Measurements from ENCODE around the gene HES4. TPM values are rescaled to one million over a fixed set of nuclear protein-coding genes. Genes with fewer than 3 reads are reported as not detected.
A peak's percentile ranks its signal among the peaks of the same experiment; 100 is the strongest.

HES4 gene
- total and polyA plus RNA-seq, 2 of the 13 experiments (the other 11 are each of a cell fraction or from before 2014, with no cell fraction given): 8.8 to 10.6 TPM

DNA sequence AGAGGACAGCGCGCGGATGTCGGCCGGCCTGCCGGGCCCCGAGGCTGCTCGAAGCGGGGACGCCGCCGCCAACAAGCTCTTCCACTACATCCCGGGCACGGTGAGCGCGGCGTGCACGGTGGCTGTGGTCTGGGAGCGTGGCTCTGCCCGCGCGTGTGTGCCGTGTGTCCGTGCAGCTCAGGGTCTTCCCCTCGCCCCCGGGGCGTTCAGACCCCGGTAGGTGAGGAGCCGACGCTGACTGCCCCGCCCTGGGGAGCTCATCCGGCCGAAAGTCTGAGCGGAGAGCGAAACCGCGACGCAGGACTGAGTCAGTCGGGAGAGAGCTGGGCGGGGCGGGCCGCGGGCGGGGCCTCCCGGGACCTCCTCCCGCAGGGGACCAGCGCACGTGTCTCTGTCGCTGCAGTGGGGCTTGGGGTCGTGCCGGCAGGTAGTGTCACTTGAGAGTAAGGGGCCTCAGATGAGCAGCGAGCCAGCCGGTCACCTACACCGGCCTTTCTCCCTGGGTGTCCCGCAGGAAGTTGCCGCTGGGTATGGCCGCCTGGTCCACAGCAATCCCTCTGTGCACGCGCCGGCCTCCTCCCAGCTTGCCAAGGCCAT, 33.1 kb downstream of the HES4 start (continued):
- TF ChIP-seq, protein P1, sequence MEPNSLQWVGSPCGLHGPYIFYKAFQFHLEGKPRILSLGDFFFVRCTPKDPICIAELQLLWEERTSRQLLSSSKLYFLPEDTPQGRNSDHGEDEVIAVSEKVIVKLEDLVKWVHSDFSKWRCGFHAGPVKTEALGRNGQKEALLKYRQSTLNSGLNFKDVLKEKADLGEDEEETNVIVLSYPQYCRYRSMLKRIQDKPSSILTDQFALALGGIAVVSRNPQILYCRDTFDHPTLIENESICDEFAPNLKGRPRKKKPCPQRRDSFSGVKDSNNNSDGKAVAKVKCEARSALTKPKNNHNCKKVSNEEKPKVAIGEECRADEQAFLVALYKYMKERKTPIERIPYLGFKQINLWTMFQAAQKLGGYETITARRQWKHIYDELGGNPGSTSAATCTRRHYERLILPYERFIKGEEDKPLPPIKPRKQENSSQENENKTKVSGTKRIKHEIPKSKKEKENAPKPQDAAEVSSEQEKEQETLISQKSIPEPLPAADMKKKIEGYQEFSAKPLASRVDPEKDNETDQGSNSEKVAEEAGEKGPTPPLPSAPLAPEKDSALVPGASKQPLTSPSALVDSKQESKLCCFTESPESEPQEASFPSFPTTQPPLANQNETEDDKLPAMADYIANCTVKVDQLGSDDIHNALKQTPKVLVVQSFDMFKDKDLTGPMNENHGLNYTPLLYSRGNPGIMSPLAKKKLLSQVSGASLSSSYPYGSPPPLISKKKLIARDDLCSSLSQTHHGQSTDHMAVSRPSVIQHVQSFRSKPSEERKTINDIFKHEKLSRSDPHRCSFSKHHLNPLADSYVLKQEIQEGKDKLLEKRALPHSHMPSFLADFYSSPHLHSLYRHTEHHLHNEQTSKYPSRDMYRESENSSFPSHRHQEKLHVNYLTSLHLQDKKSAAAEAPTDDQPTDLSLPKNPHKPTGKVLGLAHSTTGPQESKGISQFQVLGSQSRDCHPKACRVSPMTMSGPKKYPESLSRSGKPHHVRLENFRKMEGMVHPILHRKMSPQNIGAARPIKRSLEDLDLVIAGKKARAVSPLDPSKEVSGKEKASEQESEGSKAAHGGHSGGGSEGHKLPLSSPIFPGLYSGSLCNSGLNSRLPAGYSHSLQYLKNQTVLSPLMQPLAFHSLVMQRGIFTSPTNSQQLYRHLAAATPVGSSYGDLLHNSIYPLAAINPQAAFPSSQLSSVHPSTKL (CRISPR knock-in tag; IDR thresholded peaks at IDR 0.05): peak; percentile 7; the same call in 1 of the 2 replicates
- TF ChIP-seq ZNF124 (CRISPR knock-in tag; IDR thresholded peaks at IDR 0.05): no peak
- peak; percentile 68 for TF ChIP-seq HOXA3 (CRISPR knock-in tag; IDR thresholded peaks at IDR 0.05)
- TF ChIP-seq, protein P2, sequence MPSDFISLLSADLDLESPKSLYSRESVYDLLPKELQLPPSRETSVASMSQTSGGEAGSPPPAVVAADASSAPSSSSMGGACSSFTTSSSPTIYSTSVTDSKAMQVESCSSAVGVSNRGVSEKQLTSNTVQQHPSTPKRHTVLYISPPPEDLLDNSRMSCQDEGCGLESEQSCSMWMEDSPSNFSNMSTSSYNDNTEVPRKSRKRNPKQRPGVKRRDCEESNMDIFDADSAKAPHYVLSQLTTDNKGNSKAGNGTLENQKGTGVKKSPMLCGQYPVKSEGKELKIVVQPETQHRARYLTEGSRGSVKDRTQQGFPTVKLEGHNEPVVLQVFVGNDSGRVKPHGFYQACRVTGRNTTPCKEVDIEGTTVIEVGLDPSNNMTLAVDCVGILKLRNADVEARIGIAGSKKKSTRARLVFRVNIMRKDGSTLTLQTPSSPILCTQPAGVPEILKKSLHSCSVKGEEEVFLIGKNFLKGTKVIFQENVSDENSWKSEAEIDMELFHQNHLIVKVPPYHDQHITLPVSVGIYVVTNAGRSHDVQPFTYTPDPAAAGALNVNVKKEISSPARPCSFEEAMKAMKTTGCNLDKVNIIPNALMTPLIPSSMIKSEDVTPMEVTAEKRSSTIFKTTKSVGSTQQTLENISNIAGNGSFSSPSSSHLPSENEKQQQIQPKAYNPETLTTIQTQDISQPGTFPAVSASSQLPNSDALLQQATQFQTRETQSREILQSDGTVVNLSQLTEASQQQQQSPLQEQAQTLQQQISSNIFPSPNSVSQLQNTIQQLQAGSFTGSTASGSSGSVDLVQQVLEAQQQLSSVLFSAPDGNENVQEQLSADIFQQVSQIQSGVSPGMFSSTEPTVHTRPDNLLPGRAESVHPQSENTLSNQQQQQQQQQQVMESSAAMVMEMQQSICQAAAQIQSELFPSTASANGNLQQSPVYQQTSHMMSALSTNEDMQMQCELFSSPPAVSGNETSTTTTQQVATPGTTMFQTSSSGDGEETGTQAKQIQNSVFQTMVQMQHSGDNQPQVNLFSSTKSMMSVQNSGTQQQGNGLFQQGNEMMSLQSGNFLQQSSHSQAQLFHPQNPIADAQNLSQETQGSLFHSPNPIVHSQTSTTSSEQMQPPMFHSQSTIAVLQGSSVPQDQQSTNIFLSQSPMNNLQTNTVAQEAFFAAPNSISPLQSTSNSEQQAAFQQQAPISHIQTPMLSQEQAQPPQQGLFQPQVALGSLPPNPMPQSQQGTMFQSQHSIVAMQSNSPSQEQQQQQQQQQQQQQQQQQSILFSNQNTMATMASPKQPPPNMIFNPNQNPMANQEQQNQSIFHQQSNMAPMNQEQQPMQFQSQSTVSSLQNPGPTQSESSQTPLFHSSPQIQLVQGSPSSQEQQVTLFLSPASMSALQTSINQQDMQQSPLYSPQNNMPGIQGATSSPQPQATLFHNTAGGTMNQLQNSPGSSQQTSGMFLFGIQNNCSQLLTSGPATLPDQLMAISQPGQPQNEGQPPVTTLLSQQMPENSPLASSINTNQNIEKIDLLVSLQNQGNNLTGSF (CRISPR knock-in tag; IDR thresholded peaks at IDR 0.05): peak; percentile 45; the same call in 1 of the 2 replicates
- no peak for TF ChIP-seq GTF2F1 (IDR thresholded peaks at IDR 0.05; ENCODE audit: low read length)
- TF ChIP-seq, protein P3, sequence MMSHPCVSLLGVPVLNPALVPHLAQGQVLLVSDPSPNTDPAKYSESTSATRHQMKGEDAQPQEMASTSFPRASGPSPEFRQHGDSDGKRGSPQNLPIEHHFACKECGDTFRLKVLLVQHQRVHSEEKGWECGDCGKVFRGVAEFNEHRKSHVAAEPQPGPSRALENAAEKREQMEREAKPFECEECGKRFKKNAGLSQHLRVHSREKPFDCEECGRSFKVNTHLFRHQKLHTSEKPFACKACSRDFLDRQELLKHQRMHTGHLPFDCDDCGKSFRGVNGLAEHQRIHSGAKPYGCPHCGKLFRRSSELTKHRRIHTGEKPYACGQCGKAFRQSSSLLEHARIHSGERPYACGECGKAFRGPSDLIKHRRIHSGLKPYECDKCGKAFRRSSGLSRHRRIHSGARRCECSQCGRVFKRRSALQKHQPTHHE (CRISPR knock-in tag; IDR thresholded peaks at IDR 0.05; ENCODE audit: borderline replicate concordance): 0 out of 2 replicates have a peak, but pooled peaks have one; percentile 14
- no peak for TF ChIP-seq ZNF703 (CRISPR knock-in tag; IDR thresholded peaks at IDR 0.05; ENCODE audit: borderline replicate concordance)
- 0 out of 2 replicates have a peak, but pooled peaks have one; percentile 18 for TF ChIP-seq FOXO1 (CRISPR knock-in tag; IDR thresholded peaks at IDR 0.05)
- no peak for TF ChIP-seq ZSCAN20 (CRISPR knock-in tag; IDR thresholded peaks at IDR 0.05; ENCODE audit: borderline replicate concordance)
- 0 out of 2 replicates have a peak, but pooled peaks have one; percentile 34 for TF ChIP-seq WIZ (CRISPR knock-in tag; IDR thresholded peaks at IDR 0.05)
- TF ChIP-seq, protein P4, sequence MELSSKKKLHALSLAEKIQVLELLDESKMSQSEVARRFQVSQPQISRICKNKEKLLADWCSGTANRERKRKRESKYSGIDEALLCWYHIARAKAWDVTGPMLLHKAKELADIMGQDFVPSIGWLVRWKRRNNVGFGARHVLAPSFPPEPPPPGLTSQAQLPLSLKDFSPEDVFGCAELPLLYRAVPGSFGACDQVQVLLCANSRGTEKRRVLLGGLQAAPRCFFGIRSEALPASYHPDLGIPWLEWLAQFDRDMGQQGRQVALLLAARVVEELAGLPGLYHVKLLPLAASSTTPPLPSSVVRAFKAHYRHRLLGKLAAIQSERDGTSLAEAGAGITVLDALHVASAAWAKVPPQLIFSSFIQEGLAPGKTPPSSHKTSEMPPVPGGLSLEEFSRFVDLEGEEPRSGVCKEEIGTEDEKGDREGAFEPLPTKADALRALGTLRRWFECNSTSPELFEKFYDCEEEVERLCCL (CRISPR knock-in tag; IDR thresholded peaks at IDR 0.05; ENCODE audit: borderline replicate concordance): 0 out of 2 replicates have a peak, but pooled peaks have one; percentile 55
- TF ChIP-seq AHR (CRISPR knock-in tag; IDR thresholded peaks at IDR 0.05): no peak
- TF ChIP-seq NR3C1 (CRISPR knock-in tag; IDR thresholded peaks at IDR 0.05): no peak
- TF ChIP-seq ZSCAN21 (CRISPR knock-in tag; IDR thresholded peaks at IDR 0.05; ENCODE audit: borderline replicate concordance): 0 out of 2 replicates have a peak, but pooled peaks have one; percentile 18
- peak; percentile 75 for TF ChIP-seq AKAP8 (CRISPR knock-in tag; IDR thresholded peaks at IDR 0.05)
- TF ChIP-seq KLF6 (CRISPR knock-in tag; IDR thresholded peaks at IDR 0.05): no peak
- peak; percentile 35; the same call in 1 of the 2 replicates for TF ChIP-seq SNAI1 (CRISPR knock-in tag; IDR thresholded peaks at IDR 0.05; ENCODE audit: borderline replicate concordance)

Measured in HepG2 (cell line).